ENCODE measurements around the gene FAM110A.

DNA sequence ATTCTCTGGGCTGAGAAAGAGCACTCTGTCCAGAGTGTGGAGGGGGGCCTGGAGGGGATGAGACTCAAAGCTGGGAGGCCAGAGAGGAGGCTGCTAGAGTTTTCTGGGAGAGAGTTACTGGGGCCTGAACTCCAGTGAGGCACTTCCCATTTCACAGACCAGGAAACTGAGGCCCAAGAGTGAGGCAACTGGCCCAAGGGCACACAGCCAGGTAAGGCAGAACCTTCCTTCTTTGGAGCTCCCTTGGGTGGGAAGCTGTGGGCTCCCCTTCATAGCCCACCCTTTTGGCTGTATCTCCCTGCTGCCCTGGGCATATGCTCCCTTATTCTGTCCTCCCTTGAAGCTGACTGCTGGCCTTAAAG, 48.2 kb downstream of the FAM110A start:
- TF ChIP-seq, protein P1, sequence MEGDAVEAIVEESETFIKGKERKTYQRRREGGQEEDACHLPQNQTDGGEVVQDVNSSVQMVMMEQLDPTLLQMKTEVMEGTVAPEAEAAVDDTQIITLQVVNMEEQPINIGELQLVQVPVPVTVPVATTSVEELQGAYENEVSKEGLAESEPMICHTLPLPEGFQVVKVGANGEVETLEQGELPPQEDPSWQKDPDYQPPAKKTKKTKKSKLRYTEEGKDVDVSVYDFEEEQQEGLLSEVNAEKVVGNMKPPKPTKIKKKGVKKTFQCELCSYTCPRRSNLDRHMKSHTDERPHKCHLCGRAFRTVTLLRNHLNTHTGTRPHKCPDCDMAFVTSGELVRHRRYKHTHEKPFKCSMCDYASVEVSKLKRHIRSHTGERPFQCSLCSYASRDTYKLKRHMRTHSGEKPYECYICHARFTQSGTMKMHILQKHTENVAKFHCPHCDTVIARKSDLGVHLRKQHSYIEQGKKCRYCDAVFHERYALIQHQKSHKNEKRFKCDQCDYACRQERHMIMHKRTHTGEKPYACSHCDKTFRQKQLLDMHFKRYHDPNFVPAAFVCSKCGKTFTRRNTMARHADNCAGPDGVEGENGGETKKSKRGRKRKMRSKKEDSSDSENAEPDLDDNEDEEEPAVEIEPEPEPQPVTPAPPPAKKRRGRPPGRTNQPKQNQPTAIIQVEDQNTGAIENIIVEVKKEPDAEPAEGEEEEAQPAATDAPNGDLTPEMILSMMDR (conservative IDR thresholded peaks at IDR 0.05; ENCODE audit: low read length): no peak
- no peak for TF ChIP-seq EZH2phosphoT487 (IDR thresholded peaks at IDR 0.05; ENCODE audit: borderline replicate concordance)
